ENCODE results near the gene BRPF1. TPM values are rescaled to one million over a fixed set of nuclear protein-coding genes. Genes with fewer than 3 reads are reported as not detected.
A peak's percentile ranks its signal among the peaks of the same experiment; 100 is the strongest.

BRPF1 gene
- total RNA-seq, 2 experiments from 2014 or later: 23.7 to 25.6 TPM

DNA sequence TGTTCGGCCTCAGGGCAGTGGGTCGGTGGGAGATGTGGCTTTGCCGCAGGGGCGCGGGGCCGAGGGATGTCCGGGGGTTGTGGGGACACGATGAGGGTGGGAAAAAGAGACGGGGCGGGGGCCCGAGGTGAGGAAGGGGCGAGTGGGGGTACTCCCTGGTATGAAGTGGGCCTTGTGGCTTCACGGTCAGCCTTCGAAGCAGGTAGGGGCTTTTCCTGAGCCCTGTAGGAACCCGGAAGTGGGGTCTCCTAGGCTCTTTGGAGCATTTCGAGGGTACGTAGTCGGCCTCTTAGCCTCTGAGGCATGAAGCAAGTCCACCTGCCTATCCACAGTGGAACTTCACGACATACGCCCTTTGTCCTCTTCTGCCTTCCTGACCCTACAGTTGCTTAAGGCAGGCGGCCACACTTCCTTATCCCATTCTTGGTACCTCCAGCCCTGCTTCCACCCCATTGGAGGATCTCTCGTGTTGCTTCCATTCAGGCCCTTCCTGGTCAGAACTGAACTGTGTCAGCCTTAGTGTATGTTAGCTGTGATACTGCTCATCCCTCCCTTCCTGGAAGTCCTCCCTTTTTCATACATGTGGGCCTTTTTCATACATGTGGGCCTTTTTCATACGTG lies 61.7 kb downstream of the BRPF1 start:
- ATAC-seq (ENCODE audit: poor library complexity) (no peak), DNase-seq (peak in 4 of 14 experiments; percentile 7 to 61 (median 44))
- intact Hi-C loops (cut with DNase I, micrococcal nuclease): loop anchor here (1.0 to 10.0 kb wide), 9 partner anchors 16 to 529 kb away; partner anchors contain the start of genes MTMR14 (in 2 of the 2), BRPF1 (in 1 of the 2), EMC3 (in 1 of the 2) and RPUSD3 (in 1 of the 2)
- no peaks in the 10 kb centered on the region for H3K27me3 ChIP-seq (ENCODE audit: control insufficient read depth in 1 of 2, insufficient read depth in 2 of 2, low read length in 2 of 2)
- Mint-ChIP-seq H3K4me1 (ENCODE audit: low read depth) (peaks cover 79% of the 10 kb centered on the region), H3K9me3 (no peaks in the 10 kb centered on the region), H3K4me3 (peak overlapping the region; percentile 99), H3K27ac (peak overlapping the region; percentile 99), H3K36me3 (ENCODE audit: low read depth) (peaks cover 76% of the 10 kb centered on the region), H3K27me3 (no peaks in the 10 kb centered on the region)
- TF ChIP-seq CTCF (IDR thresholded peaks at IDR 0.05): no peak
- ChIA-PET CTCF (interaction anchor here (1.0 to 1.5 kb wide), 4 partner anchors 15 to 140 kb away, joined by 5 to 8 read pairs (median 6); partner anchors contain the start of genes CRELD1 and OGG1), POLR2A (interaction anchor here (0.7 to 2.7 kb wide), 34 partner anchors 10 to 527 kb away, joined by 3 to 64 read pairs (median 5); partner anchors contain the start of genes BRPF1, CAMK1, CRELD1 and EMC3)
- peak overlapping the region; percentile 95 to 98 for H3K27ac ChIP-seq (ENCODE audit: low read depth in 1 of 2, low read length in 2 of 2)
- no peaks in the 10 kb centered on the region for H3K9me3 ChIP-seq (ENCODE audit: control insufficient read depth in 1 of 2, insufficient read depth in 1 of 2, low read length in 2 of 2)
- peaks cover 62% of the 10 kb centered on the region for H3K4me1 ChIP-seq (ENCODE audit: insufficient read depth, low read length)
- peak overlapping the region; percentile 99 for H3K4me3 ChIP-seq (ENCODE audit: low read length)
- H3K36me3 ChIP-seq (ENCODE audit: insufficient read depth, low read length): peaks cover 58% of the 10 kb centered on the region

GRCh38 chr3:9794400-9794799 lies 62.9 kb downstream of the BRPF1 start:
- H3K27me3 Mint-ChIP-seq: no peaks in the 10 kb centered on the region
- Histone ChIP-seq H3K27ac (ENCODE audit: low read depth in 1 of 2, low read length in 2 of 2) (no peak overlapping the region), H3K9me3 (ENCODE audit: control insufficient read depth in 1 of 2, insufficient read depth in 1 of 2, low read length in 2 of 2) (no peaks in the 10 kb centered on the region), H3K4me1 (ENCODE audit: insufficient read depth, low read length) (peaks cover 62% of the 10 kb centered on the region), H3K27me3 (ENCODE audit: control insufficient read depth in 1 of 2, insufficient read depth in 2 of 2, low read length in 2 of 2) (no peaks in the 10 kb centered on the region), H3K36me3 (ENCODE audit: insufficient read depth, low read length) (peaks cover 61% of the 10 kb centered on the region), H3K4me3 (ENCODE audit: low read length) (peak overlapping the region; percentile 99)
- H3K27ac Mint-ChIP-seq: peak overlapping the region; percentile 78
- CTCF ChIA-PET: interaction anchor here (1.3 kb wide), 1 partner anchor 14 kb away, joined by 3 read pairs; no protein-coding TSS in a partner anchor
- intact Hi-C loops (cut with DNase I, micrococcal nuclease): loop anchor here (2.0 to 10.0 kb wide), 6 partner anchors 48 to 528 kb away; partner anchors contain the start of genes BRPF1 (in 1 of the 2), EMC3 (in 1 of the 2), JAGN1 (in 1 of the 2) and RPUSD3 (in 1 of the 2)
- POLR2A ChIA-PET: interaction anchor here (2.3 to 2.4 kb wide), 2 partner anchors 13 to 63 kb away, joined by 26 to 30 read pairs; partner anchors contain the start of gene BRPF1
- peaks cover 78% of the 10 kb centered on the region for H3K36me3 Mint-ChIP-seq (ENCODE audit: low read depth)
- no peaks in the 10 kb centered on the region for H3K9me3 Mint-ChIP-seq
- H3K4me1 Mint-ChIP-seq (ENCODE audit: low read depth): peaks cover 75% of the 10 kb centered on the region
- no peak for ATAC-seq (ENCODE audit: poor library complexity)
- TF ChIP-seq CTCF (IDR thresholded peaks at IDR 0.05): no peak
- peak overlapping the region; percentile 89 for H3K4me3 Mint-ChIP-seq
- no peak for DNase-seq

DNA sequence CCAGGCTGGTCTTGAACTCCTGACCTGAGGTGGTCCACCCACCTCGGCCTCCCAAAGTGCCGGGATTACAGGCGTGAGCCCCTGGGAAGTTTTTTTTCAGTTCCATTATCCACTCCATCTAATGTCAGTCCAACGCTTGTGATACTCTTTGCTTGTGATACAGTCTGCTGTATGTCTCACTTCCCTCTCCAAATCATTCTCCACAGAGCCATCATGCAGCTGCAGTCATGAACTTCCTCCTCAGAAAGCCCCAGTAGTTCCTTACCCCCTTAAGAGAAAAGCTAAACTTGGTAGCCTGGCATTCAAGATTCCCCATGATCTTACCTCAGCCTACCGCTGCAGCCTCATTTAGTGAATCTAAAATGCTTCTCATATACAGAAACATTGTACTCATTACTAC lies 63.7 kb downstream of the BRPF1 start:
- Histone ChIP-seq H3K36me3 (ENCODE audit: insufficient read depth, low read length) (peaks cover 61% of the 10 kb centered on the region), H3K4me3 (ENCODE audit: low read length) (no peak overlapping the region), H3K4me1 (ENCODE audit: insufficient read depth, low read length) (peaks cover 63% of the 10 kb centered on the region), H3K9me3 (ENCODE audit: control insufficient read depth in 1 of 2, insufficient read depth in 1 of 2, low read length in 2 of 2) (no peaks in the 10 kb centered on the region), H3K27me3 (ENCODE audit: control insufficient read depth in 1 of 2, insufficient read depth in 2 of 2, low read length in 2 of 2) (no peaks in the 10 kb centered on the region), H3K27ac (ENCODE audit: low read depth in 1 of 2, low read length in 2 of 2) (no peak overlapping the region)
- DNase-seq (peak in 1 of 14 experiments; percentile 32), ATAC-seq (ENCODE audit: poor library complexity) (no peak)
- Mint-ChIP-seq H3K36me3 (ENCODE audit: low read depth) (peaks cover 78% of the 10 kb centered on the region), H3K9me3 (no peaks in the 10 kb centered on the region), H3K27ac (peak overlapping the region; percentile 72), H3K27me3 (no peaks in the 10 kb centered on the region), H3K4me1 (ENCODE audit: low read depth) (peaks cover 71% of the 10 kb centered on the region), H3K4me3 (peak overlapping the region; percentile 86)
- intact Hi-C loops (cut with DNase I, micrococcal nuclease): loop anchor here (2.0 to 10.0 kb wide), 2 partner anchors 60 to 96 kb away; partner anchors contain the start of genes BRPF1 (in 1 of the 2) and JAGN1 (in 1 of the 2)
- ChIA-PET CTCF (interaction anchor here (1.3 kb wide), 1 partner anchor 13 kb away, joined by 3 read pairs; no protein-coding TSS in a partner anchor), POLR2A (no interaction called here)
- no peak for TF ChIP-seq CTCF (IDR thresholded peaks at IDR 0.05)
